AG20443 (cell line): ENCODE data around the gene SDS.

Source experiments
- DNase-seq: peaks from one replicate; pipeline ENCODE4 v3.0.0; 2012; ENCODE audit warnings: low spot score, mixed read lengths

SDS gene, protein sequence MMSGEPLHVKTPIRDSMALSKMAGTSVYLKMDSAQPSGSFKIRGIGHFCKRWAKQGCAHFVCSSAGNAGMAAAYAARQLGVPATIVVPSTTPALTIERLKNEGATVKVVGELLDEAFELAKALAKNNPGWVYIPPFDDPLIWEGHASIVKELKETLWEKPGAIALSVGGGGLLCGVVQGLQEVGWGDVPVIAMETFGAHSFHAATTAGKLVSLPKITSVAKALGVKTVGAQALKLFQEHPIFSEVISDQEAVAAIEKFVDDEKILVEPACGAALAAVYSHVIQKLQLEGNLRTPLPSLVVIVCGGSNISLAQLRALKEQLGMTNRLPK

DNA sequence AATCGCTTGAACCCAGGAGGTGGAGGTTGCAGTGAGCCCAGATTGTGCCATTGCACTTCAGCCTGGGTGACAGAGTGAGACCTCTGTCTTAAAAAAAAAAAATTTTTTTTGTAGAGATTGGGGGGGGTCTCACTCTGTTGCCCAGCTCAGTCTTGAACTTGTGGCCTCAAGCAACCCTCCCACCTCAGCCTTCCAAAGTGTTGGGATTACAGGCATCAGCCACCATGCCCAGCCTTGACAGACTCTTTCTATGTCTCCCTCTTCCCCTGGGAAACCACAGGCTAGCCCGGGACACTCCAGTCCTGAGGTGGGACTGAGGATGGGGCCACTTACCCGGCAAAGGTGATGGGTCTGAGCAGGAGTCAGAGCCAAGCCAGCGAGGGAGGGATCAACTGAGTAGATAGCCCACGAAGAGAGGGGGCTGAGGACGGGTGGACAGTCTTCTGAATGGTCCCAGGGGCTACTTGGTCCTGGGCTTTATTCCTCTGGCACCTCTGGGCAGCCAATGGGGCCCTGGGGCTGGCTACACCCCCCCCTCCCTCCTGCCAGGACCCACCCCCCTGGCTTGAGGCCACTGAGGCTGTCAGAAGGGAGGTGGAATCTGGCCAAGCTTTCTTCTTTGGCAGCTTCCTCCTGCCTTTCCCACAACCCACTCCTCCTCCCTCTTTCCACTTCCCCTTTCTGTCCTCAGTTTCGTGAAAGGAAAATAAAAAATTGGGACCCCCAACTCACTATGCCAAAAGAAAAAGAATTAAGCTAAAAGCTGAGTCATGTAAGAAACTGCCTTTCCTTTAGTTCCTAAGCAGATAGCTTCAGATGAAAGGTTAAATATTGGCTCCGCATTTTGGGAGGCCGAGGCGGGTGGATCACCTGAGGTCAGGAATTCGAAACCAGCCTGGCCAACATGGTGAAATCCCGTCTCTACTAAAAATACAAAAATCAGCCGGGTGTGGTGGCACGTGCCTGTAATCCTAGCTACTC is at the start of gene SDS:
TSS of gene SDS (minus strand) at position 453 of the 981 bp plus-strand sequence. CDS start 4,179 bp downstream, outside the sequence.
- DNase-seq, result peak; percentile 47

DNA sequence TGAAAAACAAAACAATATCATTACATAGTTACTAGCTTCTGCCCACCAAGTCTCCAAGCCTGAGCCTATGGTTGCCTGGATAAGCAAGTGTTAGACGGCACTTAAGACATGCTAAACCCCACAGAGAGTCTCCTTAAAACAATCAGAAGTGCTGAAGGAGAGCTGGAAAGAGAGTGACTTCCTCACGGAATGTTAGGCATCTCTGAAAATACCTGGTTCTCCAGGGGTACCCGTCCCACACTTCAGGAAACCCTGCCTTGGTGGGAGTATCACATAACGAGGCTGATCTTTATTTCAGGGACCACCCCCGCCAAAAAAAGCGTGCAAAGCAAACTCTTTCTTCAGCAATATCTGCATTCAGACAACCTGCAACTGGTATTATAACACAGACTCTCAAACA is 49.6 kb upstream of the SDS start:
- DNase-seq, result no peak

DNA sequence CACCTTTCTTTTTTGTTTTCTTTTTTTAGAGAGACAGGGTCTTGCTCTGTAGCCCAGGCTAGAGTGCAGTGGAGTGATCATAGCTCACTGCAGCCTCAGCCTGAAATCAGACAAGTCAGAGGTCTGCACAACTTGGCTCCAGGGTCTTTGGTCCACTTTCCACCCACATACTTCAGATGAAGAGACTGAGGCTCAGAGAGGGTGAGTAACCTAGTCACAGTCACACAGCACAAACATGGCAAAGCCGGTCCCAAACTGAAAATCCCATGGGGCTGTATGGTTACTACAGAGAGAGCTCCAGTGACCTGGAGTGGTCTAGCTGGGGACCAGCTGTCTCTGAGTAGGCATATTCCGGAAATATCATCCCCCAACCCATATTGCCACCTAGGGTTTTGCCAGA is 48.8 kb upstream of the SDS start:
- DNase-seq, result no peak

DNA sequence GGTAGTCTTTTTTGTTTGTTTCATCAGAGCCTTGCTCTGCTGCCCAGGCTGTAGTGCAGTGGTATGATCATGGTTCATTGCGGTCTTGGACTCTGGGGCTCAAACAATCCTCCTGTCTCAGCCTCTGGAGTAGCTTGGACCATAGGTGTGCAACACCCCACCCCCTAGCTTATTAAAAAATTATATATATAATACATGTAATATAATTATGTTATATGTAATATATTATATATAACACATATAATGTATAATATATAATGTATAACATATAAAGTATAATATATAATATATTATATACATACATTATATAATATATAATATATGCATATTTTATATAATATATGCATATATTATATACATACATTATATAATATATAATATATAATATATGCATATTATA is 46.2 kb upstream of the SDS start:
- DNase-seq, result no peak

DNA sequence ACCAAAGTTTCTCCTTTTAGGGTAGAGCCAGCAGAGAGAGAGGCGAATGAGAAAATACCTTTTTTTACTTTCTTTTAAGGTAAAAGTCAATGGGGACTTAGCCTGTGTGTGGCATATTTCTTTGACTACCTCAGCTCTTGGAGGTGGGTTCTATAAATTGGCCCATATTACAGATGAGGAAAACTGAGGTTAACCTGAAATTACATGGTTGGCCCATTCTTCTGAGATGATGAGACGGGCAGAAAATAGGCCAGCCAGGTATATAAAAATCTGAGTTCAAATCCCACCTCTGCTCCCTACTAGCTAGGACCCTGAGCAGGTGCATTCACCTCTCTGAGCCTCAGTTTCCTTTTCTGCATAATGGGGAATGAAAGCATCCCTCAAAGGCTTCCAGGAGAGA is 45.6 kb upstream of the SDS start:
- no peak for DNase-seq

DNA sequence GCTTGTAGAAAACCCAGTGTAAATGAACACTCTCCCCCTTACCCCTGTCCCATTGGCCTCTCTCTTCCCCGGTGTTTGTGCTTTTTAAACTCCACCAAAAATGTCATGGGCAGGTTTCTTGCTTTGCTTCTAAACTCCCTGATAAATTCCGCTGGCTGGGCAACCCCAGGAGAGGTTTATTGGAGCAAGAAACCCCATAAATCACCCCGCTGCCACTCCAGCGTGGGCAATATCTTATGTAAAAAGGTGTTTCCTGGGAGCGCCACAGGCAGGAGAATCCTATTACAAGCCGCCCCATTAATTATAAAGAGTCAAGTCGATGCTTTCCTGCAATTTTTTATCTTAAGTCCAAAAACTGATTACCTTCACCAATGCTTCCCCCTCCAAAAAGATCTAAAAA is 45.2 kb upstream of the SDS start:
- DNase-seq, result no peak

DNA sequence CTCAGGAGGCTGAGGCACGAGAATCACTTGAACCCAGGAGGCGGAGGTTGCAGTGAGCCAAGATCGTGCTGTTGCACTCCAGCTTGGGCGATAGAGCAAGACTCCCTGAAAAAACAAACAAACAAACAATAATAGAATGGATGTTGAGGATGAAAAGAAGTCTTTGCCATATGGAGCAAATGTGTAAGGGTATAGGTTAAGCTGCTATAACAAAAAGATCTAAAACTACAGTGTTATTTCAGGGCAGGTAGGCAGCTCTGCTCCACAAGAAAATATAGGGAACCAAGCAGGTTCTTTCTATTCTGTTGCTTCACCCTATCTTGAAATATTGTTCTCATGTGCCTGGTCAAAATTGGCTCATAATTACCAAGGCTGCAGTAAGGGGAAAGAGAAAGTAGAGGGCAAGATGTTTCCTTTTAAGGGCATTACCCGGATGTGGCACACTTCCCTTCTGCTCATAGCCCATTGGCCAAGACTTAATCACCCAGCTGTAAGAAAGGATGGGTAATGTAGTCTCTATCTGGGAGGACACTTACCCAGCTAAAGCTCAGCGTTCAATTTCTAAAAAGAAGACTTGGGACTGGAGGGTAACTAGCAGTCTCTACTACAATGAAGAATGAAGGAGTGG is 42.0 kb upstream of the SDS start:
- no peak for DNase-seq

DNA sequence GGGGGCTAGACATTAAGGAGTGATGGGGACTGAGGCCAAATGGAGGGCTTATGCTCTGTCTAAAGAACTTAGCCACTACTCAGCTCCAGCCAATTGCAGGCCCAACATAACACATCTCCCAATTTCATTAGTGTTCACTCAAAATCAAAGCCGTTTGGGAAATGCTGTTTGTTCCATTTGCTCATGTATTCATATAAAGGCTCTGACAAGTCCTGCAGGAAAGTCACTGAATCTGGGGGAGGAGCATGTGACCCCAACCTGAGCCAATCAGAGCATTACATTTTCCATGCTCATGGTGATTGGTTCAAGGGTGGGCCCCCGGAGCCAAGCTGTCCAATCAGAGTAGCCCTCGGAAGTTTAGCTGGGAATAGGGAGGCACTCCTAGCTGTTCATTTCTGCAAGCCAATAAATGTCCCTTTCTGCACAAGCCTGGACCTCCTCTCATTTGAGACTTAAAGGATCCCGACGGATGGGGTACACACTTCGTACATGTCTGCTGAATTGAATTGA is 39.4 kb upstream of the SDS start:
- DNase-seq, result no peak

DNA sequence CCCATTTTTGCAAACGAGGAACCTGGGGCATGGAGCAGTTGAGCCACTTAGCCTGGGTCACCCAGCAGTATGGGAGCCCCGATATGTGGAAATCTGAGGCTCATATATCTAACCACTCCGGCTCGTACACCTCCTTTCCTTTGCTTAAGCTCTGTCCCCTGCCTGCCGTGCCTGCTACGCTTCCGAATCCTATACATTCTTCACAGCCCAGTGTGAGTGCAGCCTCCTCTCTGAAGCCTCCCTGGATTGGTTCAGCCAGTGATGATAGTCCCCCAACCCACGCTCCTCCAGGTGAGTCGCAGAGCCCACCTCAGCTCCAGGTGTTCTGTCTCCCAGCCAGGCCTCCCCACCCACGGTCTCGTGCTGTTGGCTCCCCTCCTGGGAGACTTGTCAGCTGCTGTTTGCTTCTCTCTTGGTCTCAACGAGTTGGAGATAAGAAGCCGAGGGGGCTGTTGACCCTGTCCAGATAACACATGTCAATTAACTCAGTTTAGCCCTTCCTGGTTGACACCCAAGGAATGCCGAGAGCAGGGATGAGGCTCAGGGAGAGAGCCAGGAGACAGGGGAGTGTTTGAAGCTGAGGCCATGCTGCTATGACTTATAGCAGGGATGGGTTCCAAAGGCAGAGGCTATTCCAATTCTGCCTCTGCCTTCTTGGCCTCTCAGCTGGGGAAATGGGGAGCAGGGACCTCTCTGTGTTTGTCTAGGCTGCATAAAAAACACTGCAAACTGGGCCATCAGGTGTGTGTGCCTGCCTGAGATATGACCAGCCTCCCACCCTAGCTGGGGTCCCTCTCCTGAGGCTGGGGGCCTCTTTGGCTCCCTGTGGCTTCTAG is 37.5 kb upstream of the SDS start:
- no peak for DNase-seq

DNA sequence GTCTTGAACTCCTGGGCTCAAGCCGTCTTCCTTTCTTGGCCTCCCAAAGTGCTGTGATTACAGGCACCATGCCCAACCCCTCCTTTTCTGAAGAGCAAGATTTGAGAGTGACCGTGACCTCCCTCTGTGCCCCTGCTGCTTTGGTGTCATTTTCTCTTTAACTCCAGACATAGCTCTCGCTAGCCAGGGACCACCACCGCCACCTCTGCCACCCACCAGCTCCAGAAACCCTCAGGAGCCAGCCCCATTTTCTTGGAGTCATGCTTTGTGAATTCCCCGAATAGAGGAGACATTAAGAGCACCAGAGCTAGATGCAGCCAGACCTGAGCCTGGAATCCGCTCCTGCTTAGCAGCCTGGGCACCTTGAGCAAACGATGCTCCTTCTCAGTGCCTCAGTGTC is 36.6 kb upstream of the SDS start:
- no peak for DNase-seq

DNA sequence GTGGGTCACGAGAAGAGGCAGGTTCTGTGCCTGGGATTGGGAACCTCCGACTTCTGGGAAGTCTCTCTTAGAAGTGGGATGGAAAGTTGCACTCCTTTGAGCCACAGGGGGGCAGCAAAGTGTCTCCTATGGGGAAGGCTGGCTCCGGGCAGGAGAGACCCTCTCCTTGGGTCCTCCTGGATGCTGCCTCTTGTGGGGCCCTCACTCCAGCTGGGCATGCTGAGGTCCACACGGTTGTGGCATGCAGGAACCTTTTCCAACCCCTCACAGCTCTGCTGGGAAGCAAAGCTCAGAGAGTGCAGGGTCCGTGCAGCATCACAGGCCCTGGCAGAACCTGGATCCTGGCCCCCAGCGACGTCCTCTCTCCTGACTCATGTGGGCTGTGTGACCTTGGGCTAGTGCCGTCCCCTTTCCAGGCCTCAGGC is 35.9 kb upstream of the SDS start:
- peak; percentile 65 for DNase-seq

DNA sequence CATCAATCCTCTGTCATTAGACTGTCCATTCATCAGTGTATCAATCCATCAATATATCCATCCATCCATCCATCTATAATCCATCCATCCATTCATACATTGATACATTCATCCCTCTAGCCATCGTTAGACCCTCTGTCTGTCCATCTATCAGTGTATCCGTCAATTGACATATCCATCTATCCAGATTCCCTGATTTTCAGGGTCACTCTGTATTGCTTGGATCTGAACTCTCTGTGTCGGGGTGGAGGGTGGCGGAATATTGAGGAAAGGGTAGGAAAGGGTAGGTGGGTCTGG is 35.6 kb upstream of the SDS start:
- no peak for DNase-seq

DNA sequence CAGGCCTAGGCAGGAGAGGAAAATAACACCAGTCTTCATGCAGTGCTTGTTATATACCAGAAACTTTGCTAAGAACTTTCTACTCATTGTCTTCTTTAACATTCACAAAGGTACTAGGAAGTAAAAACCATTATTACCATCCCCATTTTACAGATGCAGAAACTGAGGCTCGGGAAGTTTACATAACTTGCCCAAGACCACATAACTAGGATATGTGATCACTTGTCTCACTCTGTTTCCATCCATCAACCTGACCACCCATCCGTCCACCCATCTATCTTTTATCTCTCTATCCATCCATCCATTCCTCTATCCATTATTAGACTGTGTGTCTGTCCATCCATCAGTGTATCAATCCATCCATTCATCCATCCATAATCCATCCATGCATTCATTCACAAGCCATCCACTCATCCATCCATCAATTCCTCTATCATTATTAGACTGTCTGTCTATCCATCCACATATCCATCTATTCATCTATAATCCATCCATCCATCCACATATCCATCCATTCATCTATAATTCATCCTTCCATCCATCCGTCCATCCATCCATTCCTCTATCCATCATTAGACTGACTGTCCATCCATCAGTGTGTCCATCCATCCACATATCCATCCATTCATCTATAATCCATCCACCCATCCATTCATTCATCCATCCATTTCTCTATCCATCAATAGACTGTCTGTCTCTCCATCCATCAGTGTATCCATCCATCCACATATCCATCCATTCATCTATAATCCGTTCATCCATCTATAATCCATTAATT is 35.0 kb upstream of the SDS start:
- no peak for DNase-seq

DNA sequence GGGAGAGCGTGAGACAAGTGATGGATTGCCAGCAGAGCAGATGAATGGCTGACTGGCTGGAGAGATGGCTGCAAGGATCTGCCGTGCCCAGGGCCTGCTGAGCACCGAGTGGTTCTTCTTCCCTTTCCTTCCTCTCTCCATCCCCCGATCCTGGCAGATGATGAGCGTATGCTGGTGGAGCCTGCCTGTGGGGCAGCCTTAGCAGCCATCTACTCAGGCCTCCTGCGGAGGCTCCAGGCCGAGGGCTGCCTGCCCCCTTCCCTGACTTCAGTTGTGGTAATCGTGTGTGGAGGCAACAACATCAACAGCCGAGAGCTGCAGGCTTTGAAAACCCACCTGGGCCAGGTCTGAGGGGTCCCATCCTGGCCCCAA is 34.0 kb upstream of the SDS start:
- DNase-seq, result no peak

DNA sequence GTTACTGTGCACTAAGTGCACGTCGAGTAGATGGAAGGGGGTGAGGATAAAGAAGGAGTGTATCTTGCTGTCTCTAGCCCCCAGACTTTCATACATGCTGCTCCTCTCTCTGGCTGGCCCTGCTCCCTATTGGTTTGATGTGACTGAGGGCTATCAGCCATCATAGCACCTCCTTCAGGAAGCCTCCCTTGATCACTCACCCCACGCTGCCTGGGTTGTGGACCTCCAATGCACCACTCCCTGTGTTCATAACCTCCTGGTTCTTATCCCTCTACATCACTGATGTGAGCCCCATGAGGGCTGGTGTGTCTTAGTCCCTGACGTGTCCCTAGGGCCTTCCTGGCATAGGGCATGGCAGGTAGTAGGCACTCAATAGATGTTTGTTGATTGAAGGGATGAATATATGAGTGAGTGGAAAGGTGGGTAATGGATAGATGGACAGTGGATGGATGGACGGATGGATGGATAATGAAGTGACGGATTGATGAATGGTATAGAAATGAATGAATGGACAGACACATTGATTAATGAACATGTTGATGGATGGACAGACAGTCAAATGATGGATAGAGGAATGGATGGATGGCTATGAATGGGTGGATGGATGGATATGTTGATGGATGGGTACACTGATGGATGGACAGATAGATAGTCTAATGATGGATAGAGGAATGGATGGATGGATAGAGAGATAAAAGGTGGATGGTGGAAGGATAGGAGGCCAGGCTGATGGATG is 33.5 kb upstream of the SDS start:
- no peak for DNase-seq

DNA sequence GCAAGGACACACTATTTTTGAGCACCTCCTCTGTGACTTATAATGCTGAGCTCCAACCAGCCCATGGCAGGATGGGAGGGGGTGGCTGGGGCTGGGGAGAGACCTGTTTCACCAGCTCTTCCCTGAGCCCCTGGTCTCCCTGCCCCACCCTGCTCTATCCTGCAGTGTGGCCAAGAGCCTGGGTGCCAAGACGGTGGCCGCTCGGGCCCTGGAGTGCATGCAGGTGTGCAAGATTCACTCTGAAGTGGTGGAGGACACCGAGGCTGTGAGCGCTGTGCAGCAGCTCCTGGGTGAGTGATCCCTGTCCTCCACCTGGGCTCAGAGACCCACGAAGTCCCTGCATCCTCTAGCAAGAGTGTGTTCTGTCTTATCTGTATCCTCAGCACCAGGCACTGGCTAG is 32.9 kb upstream of the SDS start:
- no peak for DNase-seq

DNA sequence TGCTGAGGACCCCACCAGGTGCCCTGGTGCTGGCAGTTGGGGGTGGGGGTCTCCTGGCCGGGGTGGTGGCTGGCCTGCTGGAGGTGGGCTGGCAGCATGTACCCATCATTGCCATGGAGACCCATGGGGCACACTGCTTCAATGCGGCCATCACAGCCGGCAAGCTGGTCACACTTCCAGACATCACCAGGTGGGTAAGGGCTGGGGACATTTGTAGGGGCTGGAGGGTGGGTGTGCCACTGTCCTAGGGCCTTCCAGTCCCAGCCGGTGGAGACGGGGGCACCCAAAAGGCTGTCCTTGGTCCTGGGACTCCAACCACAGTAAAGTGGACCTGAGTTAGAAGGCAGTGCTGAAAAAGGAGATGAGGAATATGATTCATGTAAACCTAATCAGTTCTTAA is 31.7 kb upstream of the SDS start:
- DNase-seq, result no peak

DNA sequence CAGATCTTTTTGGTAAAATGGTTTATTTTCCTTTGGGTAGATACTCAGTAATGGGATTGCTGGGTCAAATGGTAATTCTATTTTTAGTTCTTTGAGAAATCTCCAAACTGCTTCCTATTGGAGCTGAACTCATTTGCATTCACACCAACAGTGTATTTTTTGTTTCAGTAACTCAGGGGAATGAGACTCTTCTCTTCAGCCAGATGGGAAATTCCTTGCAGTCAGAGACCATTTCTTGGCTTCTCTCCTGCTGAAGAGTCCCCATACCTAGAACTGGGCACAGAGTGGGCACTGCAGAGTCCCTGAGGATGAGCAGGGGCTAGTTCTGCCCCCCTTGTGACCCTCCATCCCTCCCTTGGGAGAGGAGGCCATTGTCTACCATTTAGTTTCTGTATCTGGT is 29.3 kb upstream of the SDS start:
- no peak for DNase-seq

DNA sequence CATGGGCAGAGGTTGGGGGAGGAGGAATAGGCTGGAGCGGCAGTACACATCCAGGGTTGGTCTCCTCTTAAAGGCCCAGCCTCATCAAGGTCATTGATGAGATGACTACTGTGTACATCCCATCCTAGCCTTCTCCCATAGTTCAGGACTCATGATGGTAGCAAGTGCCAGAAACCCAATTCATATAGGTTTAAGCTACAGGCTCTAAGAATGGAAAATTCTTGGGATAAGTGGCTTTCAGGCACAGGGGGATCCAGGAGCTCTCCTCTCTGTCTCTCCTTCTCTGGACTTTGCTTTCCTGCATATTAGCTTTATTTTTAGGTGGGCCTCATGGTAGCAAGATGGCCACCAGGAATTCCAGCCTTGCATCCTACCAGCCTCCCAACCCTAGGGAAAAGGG is 24.8 kb upstream of the SDS start:
- DNase-seq, result no peak

DNA sequence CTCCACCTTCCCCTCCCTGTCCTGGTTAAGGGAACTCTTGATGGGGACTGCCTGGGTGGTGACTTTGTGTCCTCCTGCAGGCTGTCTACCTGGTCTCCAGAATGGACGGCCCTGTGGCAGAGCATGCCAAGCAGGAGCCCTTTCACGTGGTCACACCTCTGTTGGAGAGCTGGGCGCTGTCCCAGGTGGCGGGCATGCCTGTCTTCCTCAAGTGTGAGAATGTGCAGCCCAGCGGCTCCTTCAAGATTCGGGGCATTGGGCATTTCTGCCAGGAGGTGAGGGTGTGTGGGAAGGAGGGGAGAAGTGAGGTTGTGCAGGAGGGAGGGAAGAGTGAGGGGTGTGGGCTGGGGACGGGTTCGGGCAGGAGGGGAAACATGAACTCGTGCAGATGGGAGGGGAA is 24.2 kb upstream of the SDS start:
- DNase-seq, result no peak
